Measurements from ENCODE around the gene SLC15A1. TPM values are rescaled to one million over a fixed set of nuclear protein-coding genes. Genes with fewer than 3 reads are reported as not detected.
A peak's percentile ranks its signal among the peaks of the same experiment; 100 is the strongest.

The SLC15A1 gene
- total RNA-seq, result under 1 TPM in 2 of 5 donors, not detected in 3; 0.10 to 0.18 TPM
- total RNA-seq (2013), result not detected
- 0 reads per million in 29 experiments for total RNA-seq

GRCh38 chr13:98752467-98753290, at the start of gene SLC15A1:
Gene SLC15A1, minus strand, starts transcription at chr13:98752672. Its CDS starts 74 bp downstream, at chr13:98752598.
- H3K27me3 Mint-ChIP-seq, result peaks cover 63 to 71% of the 10 kb centered on the region in 2 donors
- H3K4me3 Mint-ChIP-seq, result peak within 1 kb of the TSS in 2 of 3 donors; percentile 26 to 53
- Histone ChIP-seq H3K27me3 (replicated peaks in 1 of 2; ENCODE audit: control insufficient read depth in 2 of 2, extremely low read depth in 1 of 2, insufficient read depth in 2 of 2, low read length in 1 of 2) (peaks cover 11 to 42% of the 10 kb centered on the region in 2 experiments), H3K4me1 (ENCODE audit: control insufficient read depth in 1 of 2, extremely low read depth in 1 of 2, insufficient read depth in 2 of 2, low read length in 2 of 2) (peaks cover 0 to 5% of the 10 kb centered on the region in 2 experiments), H3K9me3 (no peaks in the 10 kb centered on the region), H3K27ac (ENCODE audit: low read length) (no peak within 1 kb of the TSS), H3K4me3 (ENCODE audit: control insufficient read depth in 1 of 2, extremely low read depth in 1 of 2, low read length in 1 of 2) (no peak within 1 kb of the TSS), H3K36me3 (ENCODE audit: control insufficient read depth in 2 of 2, extremely low read depth in 1 of 2, insufficient read depth in 1 of 2, low read length in 1 of 2) (no peaks in the 10 kb centered on the region)
- WGBS (ENCODE audit: insufficient coverage), result 13% methylated on average over 59 of the region's 59 CpGs
- peaks cover 2 to 7% (median 5%) of the 10 kb centered on the region in 3 donors for H3K9me3 Mint-ChIP-seq
- POLR2A ChIA-PET, result no interaction called here
- no peak for DNase-seq
- no peaks in the 10 kb centered on the region for H3K36me3 Mint-ChIP-seq
- H3K27ac Mint-ChIP-seq, result peak within 1 kb of the TSS in 1 of 2 donors; percentile 5
- ATAC-seq (replicated peaks in 1 of 4), result peak in 1 of 4 experiments; percentile 20
- CTCF ChIA-PET, result no interaction called here
- peaks cover 0 to 7% (median 4%) of the 10 kb centered on the region in 3 donors for H3K4me1 Mint-ChIP-seq

- Mint-ChIP-seq H3K27me3 (no peaks in the 10 kb centered on the region), H3K4me3 (no peak overlapping the region), H3K27ac (no peak overlapping the region), H3K9me3 (no peaks in the 10 kb centered on the region), H3K36me3 (peaks cover 70% of the 10 kb centered on the region), H3K4me1 (no peaks in the 10 kb centered on the region)
- Histone ChIP-seq H3K27me3 (replicated peaks in 1 of 2; ENCODE audit: control insufficient read depth in 2 of 2, extremely low read depth in 1 of 2, insufficient read depth in 2 of 2, low read length in 1 of 2) (no peaks in the 10 kb centered on the region), H3K9me3 (no peaks in the 10 kb centered on the region), H3K27ac (ENCODE audit: low read length) (no peak overlapping the region), H3K4me3 (ENCODE audit: control insufficient read depth in 1 of 2, extremely low read depth in 1 of 2, low read length in 1 of 2) (no peak overlapping the region), H3K36me3 (ENCODE audit: control insufficient read depth in 2 of 2, extremely low read depth in 1 of 2, insufficient read depth in 1 of 2, low read length in 1 of 2) (peaks cover 2 to 65% of the 10 kb centered on the region in 2 donors), H3K4me1 (ENCODE audit: control insufficient read depth in 1 of 2, extremely low read depth in 1 of 2, insufficient read depth in 2 of 2, low read length in 2 of 2) (no peaks in the 10 kb centered on the region)
- POLR2A ChIA-PET, result no interaction called here
- ATAC-seq (replicated peaks in 1 of 4), result no peak
- DNase-seq, result no peak
- WGBS (ENCODE audit: insufficient coverage), result 100% methylated on average over 7 of the region's 10 CpGs
- CTCF ChIA-PET, result no interaction called here
Measured at GRCh38 chr13:98801626-98802418, 49.4 kb upstream of the SLC15A1 start.

DNA sequence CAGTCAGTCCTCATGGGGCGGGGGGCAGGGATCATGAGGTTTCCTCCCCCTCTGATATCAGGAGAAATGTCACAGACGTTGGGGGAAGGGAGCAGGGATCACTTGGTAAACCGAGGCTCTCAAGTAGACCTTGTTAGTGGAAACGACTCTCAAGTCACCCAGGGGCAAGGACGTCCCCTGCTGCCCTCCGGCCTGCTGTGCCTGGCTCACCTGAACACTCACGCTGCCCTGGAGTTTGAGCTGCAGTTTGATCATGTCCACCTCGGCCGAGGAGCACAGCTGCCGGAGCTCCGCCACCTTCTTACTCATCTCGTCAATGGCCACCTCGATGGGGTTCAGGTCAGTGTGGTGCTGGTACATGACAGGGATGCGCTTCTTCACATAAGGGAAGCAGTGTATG, 47.6 kb upstream of the SLC15A1 start:
- no peak overlapping the region for H3K27ac ChIP-seq (ENCODE audit: low read length)
- Mint-ChIP-seq H3K4me3 (no peak overlapping the region), H3K27ac (no peak overlapping the region), H3K4me1 (no peaks in the 10 kb centered on the region), H3K27me3 (no peaks in the 10 kb centered on the region), H3K36me3 (peaks cover 72% of the 10 kb centered on the region), H3K9me3 (no peaks in the 10 kb centered on the region)
- ChIA-PET POLR2A (interaction anchor here in 1 of 2 donors (0.5 kb wide), 1 partner anchor 55 kb away, joined by 10 read pairs; no protein-coding TSS in a partner anchor), CTCF (no interaction called here)
- peaks cover 2 to 76% of the 10 kb centered on the region in 2 donors for H3K36me3 ChIP-seq (ENCODE audit: control insufficient read depth in 2 of 2, extremely low read depth in 1 of 2, insufficient read depth in 1 of 2, low read length in 1 of 2)
- ATAC-seq (replicated peaks in 1 of 4) (no peak), DNase-seq (no peak)
- no peak overlapping the region for H3K4me3 ChIP-seq (ENCODE audit: control insufficient read depth in 1 of 2, extremely low read depth in 1 of 2, low read length in 1 of 2)
- no peaks in the 10 kb centered on the region for H3K9me3 ChIP-seq
- no peaks in the 10 kb centered on the region for H3K27me3 ChIP-seq (replicated peaks in 1 of 2; ENCODE audit: control insufficient read depth in 2 of 2, extremely low read depth in 1 of 2, insufficient read depth in 2 of 2, low read length in 1 of 2)
- WGBS (ENCODE audit: insufficient coverage), result 100% methylated on average over 12 of the region's 14 CpGs
- H3K4me1 ChIP-seq (ENCODE audit: control insufficient read depth in 1 of 2, extremely low read depth in 1 of 2, insufficient read depth in 2 of 2, low read length in 2 of 2), result no peaks in the 10 kb centered on the region

- Mint-ChIP-seq H3K27me3 (no peaks in the 10 kb centered on the region), H3K36me3 (peaks cover 73% of the 10 kb centered on the region), H3K9me3 (no peaks in the 10 kb centered on the region), H3K4me1 (no peaks in the 10 kb centered on the region), H3K27ac (no peak overlapping the region), H3K4me3 (no peak overlapping the region)
- Histone ChIP-seq H3K36me3 (ENCODE audit: control insufficient read depth in 2 of 2, extremely low read depth in 1 of 2, insufficient read depth in 1 of 2, low read length in 1 of 2) (peaks cover 2 to 76% of the 10 kb centered on the region in 2 donors), H3K27ac (ENCODE audit: low read length) (no peak overlapping the region), H3K9me3 (no peaks in the 10 kb centered on the region), H3K4me3 (ENCODE audit: control insufficient read depth in 1 of 2, extremely low read depth in 1 of 2, low read length in 1 of 2) (no peak overlapping the region), H3K4me1 (ENCODE audit: control insufficient read depth in 1 of 2, extremely low read depth in 1 of 2, insufficient read depth in 2 of 2, low read length in 2 of 2) (no peaks in the 10 kb centered on the region), H3K27me3 (replicated peaks in 1 of 2; ENCODE audit: control insufficient read depth in 2 of 2, extremely low read depth in 1 of 2, insufficient read depth in 2 of 2, low read length in 1 of 2) (no peaks in the 10 kb centered on the region)
- ChIA-PET POLR2A (no interaction called here), CTCF (no interaction called here)
- no CpG with 5 or more reads among the region's 5 CpGs for WGBS (ENCODE audit: insufficient coverage)
- ATAC-seq (replicated peaks in 1 of 4) (no peak), DNase-seq (no peak)
Measured at GRCh38 chr13:98798849-98799645, 46.6 kb upstream of the SLC15A1 start.

DNA sequence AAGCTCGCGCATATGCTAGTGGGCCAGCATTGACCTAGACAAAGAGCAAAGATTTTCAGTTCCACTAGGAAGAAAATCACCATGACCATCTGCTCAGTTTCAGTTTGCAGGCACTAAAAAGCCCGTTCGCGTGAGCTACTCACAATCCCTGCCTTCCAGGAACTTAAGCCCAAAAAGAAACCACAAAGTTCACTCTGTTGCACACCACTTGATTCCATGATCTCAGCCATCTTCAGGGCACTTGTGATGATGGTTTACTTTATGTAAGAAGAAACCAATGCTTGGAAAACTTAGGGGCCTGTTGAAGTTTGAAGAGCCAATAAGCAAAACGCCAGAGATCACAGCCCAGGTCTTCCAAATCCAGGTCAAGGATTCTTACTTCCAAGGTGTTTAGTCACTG, 45.0 kb upstream of the SLC15A1 start:
- POLR2A ChIA-PET, result no interaction called here

DNA sequence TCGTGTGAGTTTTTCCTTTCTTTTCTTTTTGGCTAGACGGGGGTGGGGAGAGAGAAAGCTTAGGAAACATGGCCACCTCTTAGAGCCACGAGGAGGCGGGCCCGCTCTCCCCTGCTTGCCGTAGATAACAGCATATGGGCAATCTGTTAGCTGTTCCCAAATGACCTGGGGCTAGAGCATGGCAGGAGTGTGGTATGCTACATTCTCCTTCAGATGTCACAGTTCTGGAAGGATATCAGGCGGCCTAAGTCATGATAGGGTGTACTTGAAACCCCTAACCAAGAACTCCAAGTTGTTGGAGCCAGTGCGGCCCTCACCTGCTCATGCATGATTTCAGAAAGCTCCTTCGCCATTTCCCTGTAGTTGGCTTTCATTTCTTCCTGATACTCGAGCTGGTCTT, 44.3 kb upstream of the SLC15A1 start:
- CTCF ChIA-PET, result interaction anchor here (0.6 kb wide), 2 partner anchors 147 to 810 kb away, joined by 5 to 6 read pairs; no protein-coding TSS in a partner anchor
- H3K9me3 Mint-ChIP-seq, result peaks cover 0 to 4% (median under 1%) of the 10 kb centered on the region in 3 donors
- DNase-seq (no peak), ATAC-seq (replicated peaks in 1 of 4) (no peak)
- POLR2A ChIA-PET, result no interaction called here
- Histone ChIP-seq H3K4me1 (ENCODE audit: control insufficient read depth in 1 of 2, extremely low read depth in 1 of 2, insufficient read depth in 2 of 2, low read length in 2 of 2) (no peaks in the 10 kb centered on the region), H3K9me3 (no peaks in the 10 kb centered on the region), H3K27ac (ENCODE audit: low read length) (no peak overlapping the region), H3K27me3 (replicated peaks in 1 of 2; ENCODE audit: control insufficient read depth in 2 of 2, extremely low read depth in 1 of 2, insufficient read depth in 2 of 2, low read length in 1 of 2) (no peaks in the 10 kb centered on the region), H3K4me3 (ENCODE audit: control insufficient read depth in 1 of 2, extremely low read depth in 1 of 2, low read length in 1 of 2) (no peak overlapping the region), H3K36me3 (ENCODE audit: control insufficient read depth in 2 of 2, extremely low read depth in 1 of 2, insufficient read depth in 1 of 2, low read length in 1 of 2) (peaks cover 0 to 65% of the 10 kb centered on the region in 2 donors)
- no peak overlapping the region for H3K4me3 Mint-ChIP-seq
- H3K27me3 Mint-ChIP-seq, result no peaks in the 10 kb centered on the region
- 93% methylated on average over 9 of the region's 10 CpGs for WGBS (ENCODE audit: insufficient coverage)
- no peaks in the 10 kb centered on the region for H3K4me1 Mint-ChIP-seq
- H3K27ac Mint-ChIP-seq, result no peak overlapping the region
- H3K36me3 Mint-ChIP-seq, result peaks cover 75% of the 10 kb centered on the region

More for the DNA sequence above, 45.0 kb upstream of the SLC15A1 start:
- ATAC-seq (replicated peaks in 1 of 4) (no peak), DNase-seq (no peak)
- no peaks in the 10 kb centered on the region for H3K4me1 ChIP-seq (ENCODE audit: control insufficient read depth in 1 of 2, extremely low read depth in 1 of 2, insufficient read depth in 2 of 2, low read length in 2 of 2)
- H3K4me3 Mint-ChIP-seq, result no peak overlapping the region
- no peaks in the 10 kb centered on the region for H3K27me3 ChIP-seq (replicated peaks in 1 of 2; ENCODE audit: control insufficient read depth in 2 of 2, extremely low read depth in 1 of 2, insufficient read depth in 2 of 2, low read length in 1 of 2)
- H3K36me3 Mint-ChIP-seq, result peaks cover 75% of the 10 kb centered on the region
- H3K9me3 ChIP-seq, result no peaks in the 10 kb centered on the region
- 92% methylated on average over 3 of the region's 6 CpGs for WGBS (ENCODE audit: insufficient coverage)
- no peak overlapping the region for H3K4me3 ChIP-seq (ENCODE audit: control insufficient read depth in 1 of 2, extremely low read depth in 1 of 2, low read length in 1 of 2)
- CTCF ChIA-PET, result interaction anchor here in 1 of 2 donors (0.6 kb wide), 1 partner anchor 811 kb away, joined by 6 read pairs; no protein-coding TSS in a partner anchor
- peaks cover 0 to 68% of the 10 kb centered on the region in 2 donors for H3K36me3 ChIP-seq (ENCODE audit: control insufficient read depth in 2 of 2, extremely low read depth in 1 of 2, insufficient read depth in 1 of 2, low read length in 1 of 2)
- H3K27me3 Mint-ChIP-seq, result no peaks in the 10 kb centered on the region
- peaks cover 0 to 3% (median 0%) of the 10 kb centered on the region in 3 donors for H3K9me3 Mint-ChIP-seq
- H3K4me1 Mint-ChIP-seq, result no peaks in the 10 kb centered on the region
- no peak overlapping the region for H3K27ac ChIP-seq (ENCODE audit: low read length)
- H3K27ac Mint-ChIP-seq, result no peak overlapping the region

All from T-cell (primary cell).